ENCODE measurements around the gene ZNF300. TPM values are rescaled to one million over a fixed set of nuclear protein-coding genes. Genes with fewer than 3 reads are reported as not detected.
A peak's percentile ranks its signal among the peaks of the same experiment; 100 is the strongest.

Gene ZNF300
- total RNA-seq, 1 donor from 2014 or later = 8.5 TPM

- TF ChIP-seq, protein P1, sequence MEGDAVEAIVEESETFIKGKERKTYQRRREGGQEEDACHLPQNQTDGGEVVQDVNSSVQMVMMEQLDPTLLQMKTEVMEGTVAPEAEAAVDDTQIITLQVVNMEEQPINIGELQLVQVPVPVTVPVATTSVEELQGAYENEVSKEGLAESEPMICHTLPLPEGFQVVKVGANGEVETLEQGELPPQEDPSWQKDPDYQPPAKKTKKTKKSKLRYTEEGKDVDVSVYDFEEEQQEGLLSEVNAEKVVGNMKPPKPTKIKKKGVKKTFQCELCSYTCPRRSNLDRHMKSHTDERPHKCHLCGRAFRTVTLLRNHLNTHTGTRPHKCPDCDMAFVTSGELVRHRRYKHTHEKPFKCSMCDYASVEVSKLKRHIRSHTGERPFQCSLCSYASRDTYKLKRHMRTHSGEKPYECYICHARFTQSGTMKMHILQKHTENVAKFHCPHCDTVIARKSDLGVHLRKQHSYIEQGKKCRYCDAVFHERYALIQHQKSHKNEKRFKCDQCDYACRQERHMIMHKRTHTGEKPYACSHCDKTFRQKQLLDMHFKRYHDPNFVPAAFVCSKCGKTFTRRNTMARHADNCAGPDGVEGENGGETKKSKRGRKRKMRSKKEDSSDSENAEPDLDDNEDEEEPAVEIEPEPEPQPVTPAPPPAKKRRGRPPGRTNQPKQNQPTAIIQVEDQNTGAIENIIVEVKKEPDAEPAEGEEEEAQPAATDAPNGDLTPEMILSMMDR (IDR thresholded peaks at IDR 0.05; ENCODE audit: insufficient read depth, low read length, poor library complexity, severe bottlenecking) = no peak
- no peak for DNase-seq (ENCODE audit: low read depth)
- H3K27me3 ChIP-seq (ENCODE audit: control insufficient read depth, insufficient read depth, low read length) = no peaks in the 10 kb centered on the region
- no peaks in the 10 kb centered on the region for H3K36me3 ChIP-seq (ENCODE audit: control insufficient read depth, insufficient read depth, low read length)
- H3K4me3 ChIP-seq (ENCODE audit: low read depth, low read length) = no peak overlapping the region
These were observed 26.7 kb upstream of the ZNF300 start for GRCh38 chr5:150931368-150931965.

DNA sequence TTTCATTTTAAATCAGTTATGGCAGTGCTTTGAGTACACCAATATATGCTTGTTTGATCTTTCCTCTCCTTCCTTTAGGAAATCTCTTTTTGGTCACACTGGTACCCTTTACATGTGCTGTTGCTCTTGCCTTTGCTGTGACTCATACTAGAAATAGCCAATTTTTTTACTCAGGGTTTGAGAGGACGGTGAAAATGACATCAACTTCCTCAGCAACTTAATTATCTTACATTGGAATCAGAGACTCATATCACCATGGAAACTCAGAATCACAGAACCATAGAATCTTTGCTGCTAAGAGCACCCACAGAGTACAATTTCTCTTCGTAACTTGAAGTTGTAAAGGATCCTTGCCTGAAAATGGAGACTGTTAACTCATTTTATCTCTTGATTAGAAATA is 13.8 kb upstream of the ZNF300 start:
- TF ChIP-seq, protein P1 (IDR thresholded peaks at IDR 0.05; ENCODE audit: insufficient read depth, low read length, poor library complexity, severe bottlenecking) = no peak
- Histone ChIP-seq H3K4me3 (ENCODE audit: low read depth, low read length) (no peak overlapping the region), H3K27me3 (ENCODE audit: control insufficient read depth, insufficient read depth, low read length) (no peaks in the 10 kb centered on the region), H3K36me3 (ENCODE audit: control insufficient read depth, insufficient read depth, low read length) (no peaks in the 10 kb centered on the region)
- peak; percentile 14 for DNase-seq (ENCODE audit: low read depth)

- Histone ChIP-seq H3K27me3 (ENCODE audit: control insufficient read depth, insufficient read depth, low read length) (no peaks in the 10 kb centered on the region), H3K36me3 (ENCODE audit: control insufficient read depth, insufficient read depth, low read length) (no peaks in the 10 kb centered on the region), H3K4me3 (ENCODE audit: low read depth, low read length) (no peak overlapping the region)
- DNase-seq (ENCODE audit: low read depth) = no peak
- TF ChIP-seq, protein P1 (IDR thresholded peaks at IDR 0.05; ENCODE audit: insufficient read depth, low read length, poor library complexity, severe bottlenecking) = no peak
These were observed 7.6 kb upstream of the ZNF300 start for GRCh38 chr5:150912312-150912814.

- no peaks in the 10 kb centered on the region for H3K27me3 ChIP-seq (ENCODE audit: control insufficient read depth, insufficient read depth, low read length)
- peak overlapping the region; percentile 72 for H3K4me3 ChIP-seq (ENCODE audit: low read depth, low read length)
- TF ChIP-seq, protein P1 (IDR thresholded peaks at IDR 0.05; ENCODE audit: insufficient read depth, low read length, poor library complexity, severe bottlenecking) = no peak
- no peak for DNase-seq (ENCODE audit: low read depth)
- no peaks in the 10 kb centered on the region for H3K36me3 ChIP-seq (ENCODE audit: control insufficient read depth, insufficient read depth, low read length)
These were observed 518 bp upstream of the ZNF300 start for GRCh38 chr5:150905312-150905683.

- Histone ChIP-seq H3K27me3 (ENCODE audit: control insufficient read depth, insufficient read depth, low read length) (no peaks in the 10 kb centered on the region), H3K36me3 (ENCODE audit: control insufficient read depth, insufficient read depth, low read length) (no peaks in the 10 kb centered on the region), H3K4me3 (ENCODE audit: low read depth, low read length) (no peak overlapping the region)
- TF ChIP-seq, protein P1 (IDR thresholded peaks at IDR 0.05; ENCODE audit: insufficient read depth, low read length, poor library complexity, severe bottlenecking) = no peak
- no peak for DNase-seq (ENCODE audit: low read depth)
These were observed 3.3 kb downstream of the ZNF300 start for GRCh38 chr5:150901446-150901845.

All from kidney epithelial cell (primary cell).